Limb (tissue), 2 donors: Measurements from ENCODE around the gene SLC5A5.
A peak's percentile ranks its signal among the peaks of the same experiment; 100 is the strongest.
"Not testable (repeated sequence)": the region's sequence is repeated elsewhere in the genome, so short reads cannot be mapped to it uniquely, and the experiment has no call there.

Source experiments
- DNase-seq, 2 donors: peaks; one replicate each; pipeline ENCODE4 v3.0.0-alpha.2; 2016; ENCODE audit errors: extremely low spot score in 2 of 2

SLC5A5 gene

DNA sequence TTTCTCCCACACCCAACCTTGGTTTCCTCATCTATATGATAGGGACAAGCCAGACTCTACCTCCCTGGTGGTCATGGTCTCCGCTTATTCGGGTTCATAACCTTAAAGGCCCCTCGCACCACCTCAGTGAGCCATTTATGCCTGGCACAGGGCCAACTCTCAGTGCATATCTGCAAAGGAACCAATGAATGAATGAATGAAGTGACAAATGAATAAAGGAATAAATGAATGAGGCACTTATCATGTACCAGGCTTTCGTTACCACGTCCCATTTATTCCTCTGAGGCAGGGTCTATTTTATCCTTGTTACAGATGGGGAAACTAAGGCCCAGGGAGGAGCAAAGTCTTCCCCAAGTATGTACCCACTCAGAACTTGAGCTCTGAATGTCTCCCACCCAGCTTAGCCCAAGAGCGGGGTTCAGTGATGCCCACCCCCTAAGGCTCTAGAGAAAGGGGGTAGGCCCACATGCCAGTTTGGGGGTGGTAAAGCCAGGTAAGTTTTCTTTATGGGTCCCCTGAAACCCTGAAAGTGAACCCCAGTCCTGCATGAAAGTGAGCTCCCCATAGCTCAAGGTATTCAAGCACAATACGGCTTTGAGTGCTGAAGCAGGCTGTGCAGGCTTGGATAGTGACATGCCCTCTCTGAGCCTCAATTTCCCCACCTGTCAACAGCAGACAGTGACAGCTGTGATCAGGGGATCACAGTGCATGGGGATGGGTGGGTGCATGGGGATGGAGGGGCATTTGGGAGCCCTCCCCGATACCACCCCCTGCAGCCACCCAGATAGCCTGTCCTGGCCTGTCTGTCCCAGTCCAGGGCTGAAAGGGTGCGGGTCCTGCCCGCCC is 490 bp upstream of the SLC5A5 start:
- DNase-seq, result no peak

DNA sequence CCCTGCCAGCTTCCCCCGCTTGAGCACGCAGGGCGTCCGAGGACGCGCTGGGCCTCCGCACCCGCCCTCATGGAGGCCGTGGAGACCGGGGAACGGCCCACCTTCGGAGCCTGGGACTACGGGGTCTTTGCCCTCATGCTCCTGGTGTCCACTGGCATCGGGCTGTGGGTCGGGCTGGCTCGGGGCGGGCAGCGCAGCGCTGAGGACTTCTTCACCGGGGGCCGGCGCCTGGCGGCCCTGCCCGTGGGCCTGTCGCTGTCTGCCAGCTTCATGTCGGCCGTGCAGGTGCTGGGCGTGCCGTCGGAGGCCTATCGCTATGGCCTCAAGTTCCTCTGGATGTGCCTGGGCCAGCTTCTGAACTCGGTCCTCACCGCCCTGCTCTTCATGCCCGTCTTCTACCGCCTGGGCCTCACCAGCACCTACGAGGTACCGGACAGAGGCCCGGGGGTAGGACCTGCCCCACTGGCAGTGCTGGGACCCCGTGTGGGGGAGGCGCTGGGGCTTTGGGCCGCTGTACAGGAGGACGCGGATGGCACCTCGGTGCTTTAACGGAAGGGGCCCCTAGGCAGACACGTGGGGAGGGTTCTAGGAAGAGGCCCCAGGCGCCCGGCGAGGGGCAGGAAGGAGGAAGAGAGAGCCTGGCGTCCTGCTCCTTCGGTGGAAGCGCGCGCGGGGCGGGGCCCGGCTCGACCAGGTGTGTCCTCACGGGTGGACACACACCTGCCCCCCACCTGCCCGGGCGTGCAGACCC is 681 bp downstream of the SLC5A5 start:
- DNase-seq, result no peak

DNA sequence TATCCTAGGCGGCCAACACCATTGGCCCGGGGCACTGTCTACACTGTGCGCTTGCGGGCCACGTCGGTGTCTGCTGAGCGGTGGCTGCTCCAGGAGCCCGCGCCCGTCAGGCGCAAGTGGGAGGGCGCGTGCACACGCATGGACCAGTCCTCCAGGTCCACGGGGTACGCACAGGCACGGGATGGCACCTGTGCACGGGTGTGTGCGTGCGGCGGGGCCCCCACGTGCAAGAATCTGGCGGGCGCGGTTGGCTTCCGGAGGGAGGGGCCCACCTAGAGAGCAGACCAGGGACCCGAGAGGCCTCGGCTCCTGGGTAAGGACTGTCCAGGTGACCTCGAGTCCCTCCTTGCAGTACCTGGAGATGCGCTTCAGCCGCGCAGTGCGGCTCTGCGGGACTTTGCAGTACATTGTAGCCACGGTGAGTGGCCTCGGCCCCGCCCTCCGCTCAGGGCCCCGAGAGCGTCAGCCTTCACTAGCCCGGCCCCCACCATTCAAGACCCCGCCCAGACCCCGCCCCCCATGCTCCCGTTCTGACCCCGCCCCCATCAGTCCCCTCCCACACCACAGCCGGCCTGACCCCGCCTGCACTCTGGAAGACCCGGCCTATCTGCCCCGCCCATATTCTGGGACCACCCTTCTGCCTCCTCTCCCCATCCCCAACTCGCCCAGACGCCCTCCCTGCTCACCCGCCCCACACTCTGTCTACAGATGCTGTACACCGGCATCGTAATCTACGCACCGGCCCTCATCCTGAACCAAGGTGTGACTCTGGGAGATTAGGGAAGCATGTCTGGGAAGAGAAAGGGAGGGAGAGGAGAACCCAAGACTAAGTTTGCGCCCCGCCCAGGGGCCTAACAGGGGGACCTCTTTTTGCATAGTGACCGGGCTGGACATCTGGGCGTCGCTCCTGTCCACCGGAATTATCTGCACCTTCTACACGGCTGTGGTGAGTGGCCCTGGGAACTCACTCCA is 2.3 kb downstream of the SLC5A5 start:
- DNase-seq, result no peak

DNA sequence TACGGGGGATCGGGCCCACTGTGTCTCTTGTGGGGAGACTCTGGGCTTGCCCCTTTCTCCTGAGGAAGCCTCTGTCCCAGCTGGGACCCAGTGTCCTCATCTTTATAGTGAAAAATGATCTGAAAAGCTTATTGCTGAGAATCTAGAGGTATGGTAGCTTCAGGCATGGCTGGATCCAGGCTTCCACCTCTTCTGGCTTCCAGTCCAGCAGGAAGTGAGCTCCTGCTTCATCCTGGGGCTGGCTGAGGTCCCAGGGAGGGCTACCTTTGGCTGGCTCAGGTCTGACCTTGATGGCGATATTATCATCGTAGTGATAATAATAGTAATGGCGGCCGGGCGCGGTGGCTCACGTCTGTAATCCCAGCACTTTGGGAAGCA is 3.0 kb downstream of the SLC5A5 start:
- DNase-seq, result no peak

DNA sequence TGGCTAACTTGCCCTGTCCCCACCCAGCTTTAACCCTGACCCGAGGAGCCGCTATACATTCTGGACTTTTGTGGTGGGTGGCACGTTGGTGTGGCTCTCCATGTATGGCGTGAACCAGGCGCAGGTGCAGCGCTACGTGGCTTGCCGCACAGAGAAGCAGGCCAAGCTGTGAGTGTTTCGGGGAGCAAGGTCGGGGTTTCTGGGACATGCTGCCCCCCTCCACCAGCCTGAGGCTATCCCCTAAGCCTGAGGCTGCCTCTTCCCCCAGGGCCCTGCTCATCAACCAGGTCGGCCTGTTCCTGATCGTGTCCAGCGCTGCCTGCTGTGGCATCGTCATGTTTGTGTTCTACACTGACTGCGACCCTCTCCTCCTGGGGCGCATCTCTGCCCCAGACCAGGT is 6.0 kb downstream of the SLC5A5 start:
- no peak for DNase-seq

DNA sequence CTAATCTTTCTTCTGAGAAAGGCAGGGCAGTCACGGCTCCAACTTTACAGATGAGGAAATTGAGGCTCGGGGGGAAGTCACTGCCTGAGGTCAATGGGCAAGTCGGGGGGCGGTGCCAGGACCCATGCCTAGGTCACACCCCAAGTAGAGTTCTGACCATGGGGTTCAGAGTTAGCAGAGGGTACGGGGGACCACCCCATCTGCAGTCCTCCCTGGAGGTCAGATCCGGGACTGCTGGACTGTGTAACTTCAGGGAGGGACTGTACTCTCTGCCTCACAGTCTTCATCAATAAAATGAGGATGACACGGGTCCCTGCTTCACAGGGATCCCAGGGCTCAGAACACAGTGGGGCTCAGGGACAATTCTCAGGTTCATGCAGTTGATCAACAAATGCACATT is 7.7 kb downstream of the SLC5A5 start:
- DNase-seq, result no peak

DNA sequence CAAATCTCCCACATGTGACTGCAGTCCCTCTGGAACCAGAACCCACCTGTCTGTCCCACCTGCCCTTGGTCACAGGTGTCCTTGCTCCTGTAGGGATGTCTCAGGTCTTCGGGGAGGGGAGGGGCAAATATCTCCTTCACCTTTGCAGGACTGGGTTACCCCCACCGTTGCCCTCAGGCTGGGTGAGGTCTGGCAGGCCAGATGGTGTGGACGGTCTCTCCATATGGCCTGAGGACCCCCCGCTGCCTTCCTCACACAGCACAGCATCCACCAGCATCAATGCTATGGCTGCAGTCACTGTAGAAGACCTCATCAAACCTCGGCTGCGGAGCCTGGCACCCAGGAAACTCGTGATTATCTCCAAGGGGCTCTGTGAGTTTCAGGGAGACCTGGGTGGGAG is 10.0 kb downstream of the SLC5A5 start:
- no peak for DNase-seq

DNA sequence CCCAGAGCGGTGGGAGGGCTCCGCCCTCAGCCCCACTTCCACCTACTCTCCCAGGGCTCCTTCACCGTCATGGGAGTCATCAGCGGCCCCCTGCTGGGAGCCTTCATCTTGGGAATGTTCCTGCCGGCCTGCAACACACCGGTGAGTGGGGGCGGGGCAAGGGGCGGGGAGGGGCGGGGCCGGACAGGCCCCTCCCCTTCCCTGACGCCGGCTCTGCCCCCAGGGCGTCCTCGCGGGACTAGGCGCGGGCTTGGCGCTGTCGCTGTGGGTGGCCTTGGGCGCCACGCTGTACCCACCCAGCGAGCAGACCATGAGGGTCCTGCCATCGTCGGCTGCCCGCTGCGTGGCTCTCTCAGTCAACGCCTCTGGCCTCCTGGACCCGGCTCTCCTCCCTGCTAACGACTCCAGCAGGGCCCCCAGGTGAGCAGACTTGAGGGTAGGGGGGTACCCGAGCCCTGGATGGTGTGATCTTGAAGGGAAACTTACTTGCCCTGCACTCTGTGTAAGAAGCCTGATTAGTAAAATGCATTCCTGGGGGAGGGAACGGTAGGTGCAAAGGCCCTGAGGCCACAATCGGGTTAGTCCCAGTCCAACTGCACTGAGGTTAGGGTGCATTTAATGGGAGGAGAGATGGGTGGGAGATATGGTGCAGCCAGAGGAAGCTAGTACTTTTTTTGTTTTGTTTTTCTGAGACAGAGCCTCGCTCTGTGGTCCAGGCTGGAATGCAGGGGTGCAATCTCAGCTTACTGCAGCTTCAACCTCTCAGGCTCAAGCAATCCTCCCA is 12.1 kb downstream of the SLC5A5 start:
- DNase-seq, result no peak

DNA sequence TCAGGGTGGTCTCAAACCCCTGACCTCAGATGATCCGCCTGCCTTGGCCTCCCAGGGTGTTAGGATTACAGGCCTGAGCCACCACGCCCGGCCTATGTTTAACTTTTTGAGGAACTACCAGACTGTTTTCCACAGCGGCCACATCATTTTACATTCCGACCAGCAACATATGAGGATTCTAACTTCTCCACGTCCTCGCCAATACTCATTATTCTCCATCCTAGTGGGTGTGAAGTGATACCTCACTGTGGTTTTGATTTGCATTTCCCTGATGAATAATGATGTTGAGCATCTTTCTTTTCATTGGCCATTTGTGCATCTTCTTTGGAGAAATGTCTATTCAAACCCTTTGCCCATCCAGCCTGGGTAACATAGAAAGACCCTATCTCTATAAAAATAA is 14.8 kb downstream of the SLC5A5 start:
- no peak for DNase-seq

DNA sequence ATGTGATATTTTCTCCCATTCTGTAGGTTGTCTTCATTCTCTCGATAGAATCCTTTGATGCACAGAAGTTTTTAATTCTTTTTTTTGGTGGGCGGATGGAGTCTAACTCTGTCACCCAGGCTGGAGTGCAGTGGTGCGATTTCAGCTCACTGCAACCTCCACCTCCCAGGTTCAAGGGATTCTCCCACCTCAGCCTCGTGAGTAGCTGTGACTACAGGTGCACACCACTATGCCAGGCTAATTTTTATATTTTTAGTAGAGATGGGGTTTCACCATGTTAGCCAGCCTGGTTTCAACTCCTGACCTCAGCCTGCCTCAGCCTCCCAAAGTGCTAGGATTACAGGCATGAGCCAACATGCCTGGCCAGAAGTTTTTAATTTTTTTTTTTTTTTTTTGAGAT is 15.5 kb downstream of the SLC5A5 start:
- not testable (repeated sequence) for DNase-seq

DNA sequence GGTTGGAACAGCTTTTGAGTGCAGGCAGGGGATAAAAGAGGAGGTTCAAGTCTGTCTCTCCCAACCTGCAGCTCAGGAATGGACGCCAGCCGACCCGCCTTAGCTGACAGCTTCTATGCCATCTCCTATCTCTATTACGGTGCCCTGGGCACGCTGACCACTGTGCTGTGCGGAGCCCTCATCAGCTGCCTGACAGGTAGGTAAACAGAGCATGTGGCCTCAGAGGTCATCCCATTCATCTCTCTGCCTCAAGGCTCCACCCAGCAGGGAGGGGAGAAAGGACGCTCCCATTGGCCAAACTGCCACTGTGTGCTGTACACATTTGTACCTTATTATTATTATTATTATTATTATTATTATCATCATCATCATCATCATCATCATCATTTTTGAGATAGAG is 16.5 kb downstream of the SLC5A5 start:
- no peak for DNase-seq

DNA sequence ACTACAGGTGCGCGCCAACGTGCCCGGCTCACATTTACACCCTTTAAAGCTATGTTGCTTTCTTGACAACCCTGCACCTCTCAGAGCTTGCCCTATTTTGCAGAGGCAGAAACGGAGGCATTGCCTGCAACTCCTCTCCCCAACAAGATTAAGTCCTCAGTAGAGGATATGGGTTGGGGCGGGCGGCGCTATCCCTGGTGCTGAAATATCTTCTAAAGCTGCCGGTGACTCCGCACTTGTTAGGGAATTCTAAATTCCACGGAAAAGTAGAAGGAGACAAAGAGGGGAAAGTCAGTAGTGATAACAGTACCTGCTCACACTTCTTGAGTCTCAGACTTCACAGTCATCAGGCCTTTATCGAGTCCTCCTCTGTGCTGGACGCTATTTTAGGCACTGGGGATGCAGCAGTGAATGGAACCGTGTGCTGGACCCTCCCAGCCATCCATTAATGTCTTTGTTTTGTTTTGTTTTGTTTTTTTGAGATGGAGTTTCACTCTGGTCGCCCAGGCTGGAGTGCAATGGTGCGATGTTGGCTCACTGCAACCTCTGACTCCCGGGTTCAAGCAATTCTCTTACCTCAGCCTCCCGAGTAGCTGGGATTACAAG is 18.0 kb downstream of the SLC5A5 start:
- peak; percentile 31 to 75 for DNase-seq

DNA sequence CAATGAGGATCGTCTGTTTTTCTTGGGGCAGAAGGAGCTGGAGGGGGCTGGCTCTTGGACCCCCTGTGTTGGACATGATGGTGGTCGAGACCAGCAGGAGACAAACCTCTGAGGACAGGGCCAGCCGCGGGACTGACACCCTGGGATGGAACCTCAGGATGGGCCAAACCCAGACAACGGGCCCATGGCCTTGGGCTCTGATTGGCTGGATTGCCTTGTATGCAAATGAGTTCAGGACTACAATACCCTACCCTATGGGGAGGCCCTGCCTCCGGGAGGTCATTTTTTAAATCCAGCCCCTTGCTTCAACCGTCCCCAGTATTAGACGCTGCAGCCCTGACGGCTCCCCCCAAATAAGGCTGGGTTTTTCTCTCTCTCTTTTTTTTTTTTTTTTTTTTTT is 22.0 kb downstream of the SLC5A5 start:
- DNase-seq, result no peak

DNA sequence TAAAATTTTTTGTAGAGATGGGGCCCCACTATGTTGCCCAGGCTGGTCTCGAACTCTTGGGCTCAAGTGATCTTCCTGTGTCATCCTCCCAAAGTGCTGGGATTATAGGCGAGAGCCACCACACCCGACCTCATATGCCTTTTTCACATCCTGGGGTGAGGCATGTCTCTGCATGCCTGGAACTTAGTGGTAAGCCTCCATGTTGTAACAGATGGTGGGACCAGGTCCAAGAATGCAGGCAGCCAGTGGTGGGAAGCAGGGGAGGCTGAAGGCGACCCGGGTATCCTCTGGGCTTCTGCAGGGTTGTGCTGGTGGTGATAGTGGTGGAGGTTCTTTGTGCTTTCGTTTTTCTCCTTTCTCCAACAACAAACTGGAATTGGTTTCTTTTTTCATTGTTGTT is 31.0 kb downstream of the SLC5A5 start:
- no peak for DNase-seq

DNA sequence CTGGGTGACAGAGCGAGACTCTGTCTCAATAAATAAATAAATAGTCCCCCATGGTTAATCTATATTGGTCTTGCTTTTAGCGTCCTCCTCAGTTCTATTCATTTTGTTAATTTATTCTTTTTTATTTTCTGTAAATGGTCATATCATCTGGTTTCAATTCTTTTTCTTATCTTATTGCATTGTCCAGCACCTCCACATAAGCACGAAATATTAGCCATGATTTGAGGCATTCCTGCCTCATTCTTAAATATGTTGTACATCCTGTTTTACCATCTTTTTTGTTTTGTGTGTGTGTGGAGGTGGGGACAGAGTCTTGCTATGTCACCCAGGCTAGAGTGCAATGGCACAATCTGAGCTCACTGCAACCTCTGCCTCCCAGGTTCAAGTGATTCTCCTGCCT is 36.5 kb downstream of the SLC5A5 start:
- no peak for DNase-seq

DNA sequence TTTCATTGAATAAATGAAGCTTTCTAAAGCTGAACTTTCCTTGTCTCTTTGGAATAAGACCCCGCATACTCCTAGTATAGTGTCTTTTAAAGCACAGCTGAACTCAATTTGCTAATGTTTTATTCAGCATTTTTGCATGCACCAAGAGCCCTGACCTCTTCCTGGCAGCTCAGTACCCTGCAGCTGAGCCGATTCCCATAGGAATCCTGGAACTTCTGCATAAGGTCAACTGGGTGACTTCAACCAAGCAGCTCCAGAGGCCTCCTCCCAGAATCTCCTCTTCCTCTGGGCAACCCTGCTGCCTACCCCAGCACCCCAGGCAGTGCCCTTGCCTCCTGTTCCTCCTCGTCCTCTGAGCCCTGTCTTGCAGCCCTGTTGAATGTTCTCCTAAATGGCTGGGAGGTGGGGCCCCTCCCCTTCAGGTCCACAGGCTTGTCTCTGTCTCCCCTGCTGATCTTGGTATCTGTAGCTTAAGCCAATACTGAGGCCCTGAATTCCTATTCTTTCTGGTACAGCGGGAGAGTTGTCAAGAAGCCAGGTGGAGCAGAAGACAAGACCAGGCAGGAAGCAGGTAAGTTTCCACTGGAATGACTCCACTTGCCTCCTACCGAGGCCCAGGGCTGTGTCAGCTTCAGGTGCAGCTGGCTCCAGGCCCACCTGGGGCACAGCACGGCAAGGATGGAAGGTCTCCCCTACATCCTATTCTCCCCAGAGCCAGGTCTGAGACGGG is 37.4 kb downstream of the SLC5A5 start:
- DNase-seq, result no peak

DNA sequence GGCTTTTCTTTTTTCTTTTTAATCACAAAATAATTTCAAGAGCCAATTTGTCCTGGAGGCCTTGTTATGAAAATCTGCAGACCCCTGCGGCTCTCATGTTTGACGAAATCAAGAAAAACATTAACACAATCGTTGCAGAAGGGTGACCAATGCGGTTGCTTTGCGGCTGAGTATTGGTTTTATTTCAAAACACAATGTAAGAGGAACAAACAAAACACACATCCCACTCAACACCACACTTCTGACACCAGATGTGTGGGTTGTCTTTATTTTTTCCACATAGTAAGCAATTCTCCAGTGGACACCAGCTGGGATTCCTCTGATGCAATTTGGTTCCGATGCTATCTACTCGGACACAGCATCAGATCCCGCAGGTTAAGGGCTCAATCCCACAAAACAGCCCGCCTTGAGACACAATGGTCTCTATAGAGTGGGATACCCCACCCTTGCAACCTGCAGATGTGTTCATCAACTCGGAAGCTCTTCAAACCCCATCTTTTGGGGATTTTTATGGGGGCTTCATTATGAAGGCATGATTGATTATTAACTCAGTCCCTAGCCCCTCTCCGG is 39.1 kb downstream of the SLC5A5 start:
- no peak for DNase-seq

DNA sequence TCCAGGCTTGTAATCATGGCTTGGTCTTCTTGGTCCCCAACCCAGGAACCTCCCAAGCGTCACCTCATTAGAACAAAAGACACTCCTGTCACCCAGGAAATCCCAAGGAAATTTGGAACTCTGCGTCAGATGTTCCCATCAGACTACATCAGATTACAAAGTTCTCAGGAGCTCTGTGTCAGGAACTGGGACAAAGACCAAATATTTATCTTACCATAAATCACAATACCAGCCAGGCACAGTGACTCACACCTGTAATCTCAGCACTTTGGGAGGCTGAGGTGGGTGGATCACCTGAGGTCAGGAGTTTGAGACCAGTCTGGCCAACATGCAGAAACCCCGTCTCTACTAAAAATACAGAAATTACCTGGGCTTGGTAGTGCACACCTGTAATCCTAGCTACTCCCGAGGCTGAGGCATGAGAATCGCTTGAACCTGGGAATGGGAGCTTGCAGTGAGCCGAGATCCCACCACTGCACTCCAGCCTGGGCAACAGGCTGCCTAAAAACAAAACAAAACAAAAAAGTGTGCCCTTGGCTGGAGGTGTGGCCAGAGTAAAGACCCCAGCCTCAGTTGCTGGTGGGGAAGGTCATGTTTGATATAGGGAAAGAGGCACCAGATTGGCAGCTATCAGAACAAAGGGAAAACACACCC is 44.3 kb downstream of the SLC5A5 start:
- DNase-seq, result no peak

DNA sequence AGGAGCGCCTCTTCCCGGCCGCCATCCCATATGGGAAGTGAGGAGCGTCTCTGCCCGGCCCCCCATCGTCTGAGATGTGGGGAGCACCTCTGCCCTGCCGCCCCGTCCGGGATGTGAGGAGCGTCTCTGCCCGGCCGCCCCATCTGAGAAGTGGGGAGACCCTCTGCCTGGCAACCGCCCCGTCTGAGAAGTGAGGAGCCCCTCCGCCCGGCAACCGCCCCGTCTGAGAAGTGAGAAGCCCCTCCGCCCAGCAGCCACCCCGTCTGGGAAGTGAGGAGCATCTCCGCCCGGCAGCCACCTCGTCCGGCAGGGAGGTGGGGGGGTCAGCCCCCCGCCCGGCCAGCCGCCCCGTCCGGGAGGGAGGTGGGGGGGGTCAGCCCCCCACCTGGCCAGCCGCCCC is 46.4 kb downstream of the SLC5A5 start:
- DNase-seq, result not testable (repeated sequence)
